Measurements from ENCODE around the gene LAMA2.

LAMA2 gene, protein sequence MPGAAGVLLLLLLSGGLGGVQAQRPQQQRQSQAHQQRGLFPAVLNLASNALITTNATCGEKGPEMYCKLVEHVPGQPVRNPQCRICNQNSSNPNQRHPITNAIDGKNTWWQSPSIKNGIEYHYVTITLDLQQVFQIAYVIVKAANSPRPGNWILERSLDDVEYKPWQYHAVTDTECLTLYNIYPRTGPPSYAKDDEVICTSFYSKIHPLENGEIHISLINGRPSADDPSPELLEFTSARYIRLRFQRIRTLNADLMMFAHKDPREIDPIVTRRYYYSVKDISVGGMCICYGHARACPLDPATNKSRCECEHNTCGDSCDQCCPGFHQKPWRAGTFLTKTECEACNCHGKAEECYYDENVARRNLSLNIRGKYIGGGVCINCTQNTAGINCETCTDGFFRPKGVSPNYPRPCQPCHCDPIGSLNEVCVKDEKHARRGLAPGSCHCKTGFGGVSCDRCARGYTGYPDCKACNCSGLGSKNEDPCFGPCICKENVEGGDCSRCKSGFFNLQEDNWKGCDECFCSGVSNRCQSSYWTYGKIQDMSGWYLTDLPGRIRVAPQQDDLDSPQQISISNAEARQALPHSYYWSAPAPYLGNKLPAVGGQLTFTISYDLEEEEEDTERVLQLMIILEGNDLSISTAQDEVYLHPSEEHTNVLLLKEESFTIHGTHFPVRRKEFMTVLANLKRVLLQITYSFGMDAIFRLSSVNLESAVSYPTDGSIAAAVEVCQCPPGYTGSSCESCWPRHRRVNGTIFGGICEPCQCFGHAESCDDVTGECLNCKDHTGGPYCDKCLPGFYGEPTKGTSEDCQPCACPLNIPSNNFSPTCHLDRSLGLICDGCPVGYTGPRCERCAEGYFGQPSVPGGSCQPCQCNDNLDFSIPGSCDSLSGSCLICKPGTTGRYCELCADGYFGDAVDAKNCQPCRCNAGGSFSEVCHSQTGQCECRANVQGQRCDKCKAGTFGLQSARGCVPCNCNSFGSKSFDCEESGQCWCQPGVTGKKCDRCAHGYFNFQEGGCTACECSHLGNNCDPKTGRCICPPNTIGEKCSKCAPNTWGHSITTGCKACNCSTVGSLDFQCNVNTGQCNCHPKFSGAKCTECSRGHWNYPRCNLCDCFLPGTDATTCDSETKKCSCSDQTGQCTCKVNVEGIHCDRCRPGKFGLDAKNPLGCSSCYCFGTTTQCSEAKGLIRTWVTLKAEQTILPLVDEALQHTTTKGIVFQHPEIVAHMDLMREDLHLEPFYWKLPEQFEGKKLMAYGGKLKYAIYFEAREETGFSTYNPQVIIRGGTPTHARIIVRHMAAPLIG (N-terminal part only)

GRCh38 chr6:128882991-128883611, at the start of gene LAMA2:
Gene LAMA2, plus strand, starts transcription at chr6:128883138. Its CDS starts 108 bp downstream, at chr6:128883246.
- DNase-seq, result peak; percentile 57 to 91 (median 78)
- intact Hi-C loops (cut with DNase I), result no loop called here

DNA sequence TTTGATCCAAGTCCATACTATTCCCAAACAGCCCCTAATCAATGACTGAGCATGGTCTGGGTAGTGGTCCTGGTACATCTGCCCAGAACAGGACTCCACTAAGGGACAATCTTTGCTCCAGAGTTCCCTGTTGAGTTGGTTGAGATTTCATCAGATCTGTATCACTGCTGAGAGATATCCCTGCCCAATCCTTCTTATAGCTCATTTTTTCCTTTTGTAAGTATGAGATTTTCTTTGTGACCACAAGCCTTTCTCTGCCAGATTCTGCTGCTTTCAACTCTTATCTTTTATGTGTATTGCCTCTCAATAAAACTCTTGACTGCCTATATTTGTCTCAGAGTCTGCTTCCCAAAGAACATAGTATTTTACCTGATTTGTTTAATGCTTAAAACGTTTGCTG, 46.2 kb upstream of the LAMA2 start:
- no peak for DNase-seq
- intact Hi-C loops (cut with DNase I), result no loop called here

DNA sequence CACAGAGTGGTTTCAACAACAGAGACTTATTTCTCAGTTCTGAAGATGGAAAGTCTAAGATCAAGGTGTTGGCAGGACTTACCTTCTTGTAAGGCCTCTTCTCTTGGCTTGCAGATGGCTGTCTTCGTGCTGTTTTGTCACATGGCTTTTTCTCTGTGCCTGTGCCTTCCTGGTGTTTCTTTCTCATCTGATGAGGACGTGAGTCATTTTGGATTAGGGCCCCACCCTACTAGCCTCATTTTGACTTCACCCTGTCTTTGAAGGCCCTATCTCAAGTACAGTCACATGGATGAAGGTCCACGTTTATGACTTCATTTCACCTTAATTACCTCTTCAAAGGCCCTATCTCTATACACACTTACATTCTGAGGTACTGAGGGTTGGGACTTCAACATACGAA, 41.4 kb upstream of the LAMA2 start:
- intact Hi-C loops (cut with DNase I), result no loop called here
- DNase-seq, result no peak

GRCh38 chr6:128844598-128844997, 38.3 kb upstream of the LAMA2 start:
- no peak for DNase-seq
- intact Hi-C loops (cut with DNase I), result no loop called here

DNA sequence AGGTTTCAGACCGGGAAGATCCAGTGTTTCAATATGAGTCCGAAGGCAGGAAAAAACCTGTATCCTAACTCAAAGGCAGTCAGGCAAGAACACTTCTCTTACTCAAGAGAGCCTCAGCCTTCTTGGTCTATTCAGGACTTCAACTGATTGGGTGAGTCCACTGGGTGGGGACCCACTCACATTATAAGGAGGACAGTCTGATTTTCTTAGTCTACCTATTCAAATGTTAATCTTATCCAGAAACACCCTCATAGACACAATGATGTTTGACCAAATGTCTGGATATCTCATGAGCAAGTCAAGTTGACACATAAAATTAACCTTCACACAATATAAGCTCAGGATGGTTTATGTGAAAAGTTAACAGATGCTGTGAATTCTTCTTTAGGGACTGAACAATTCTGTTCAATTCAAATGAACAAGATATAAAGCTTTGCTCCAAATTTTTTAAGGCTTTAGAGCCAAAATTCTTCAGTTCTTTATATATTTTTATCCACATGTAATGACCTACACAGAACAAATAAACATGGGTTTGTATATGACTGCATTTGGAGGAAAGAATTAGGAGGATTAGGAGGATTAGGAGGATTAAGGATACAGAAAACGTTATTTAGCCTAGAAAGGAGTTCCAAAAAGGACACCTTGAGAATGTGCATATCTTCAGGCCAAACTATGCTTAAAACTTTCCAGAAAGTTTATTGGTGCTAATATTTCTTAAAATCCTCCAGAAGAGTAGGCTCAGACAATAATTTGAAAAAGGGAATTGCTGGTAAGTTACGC, 35.3 kb upstream of the LAMA2 start:
- intact Hi-C loops (cut with DNase I), result no loop called here
- no peak for DNase-seq

DNA sequence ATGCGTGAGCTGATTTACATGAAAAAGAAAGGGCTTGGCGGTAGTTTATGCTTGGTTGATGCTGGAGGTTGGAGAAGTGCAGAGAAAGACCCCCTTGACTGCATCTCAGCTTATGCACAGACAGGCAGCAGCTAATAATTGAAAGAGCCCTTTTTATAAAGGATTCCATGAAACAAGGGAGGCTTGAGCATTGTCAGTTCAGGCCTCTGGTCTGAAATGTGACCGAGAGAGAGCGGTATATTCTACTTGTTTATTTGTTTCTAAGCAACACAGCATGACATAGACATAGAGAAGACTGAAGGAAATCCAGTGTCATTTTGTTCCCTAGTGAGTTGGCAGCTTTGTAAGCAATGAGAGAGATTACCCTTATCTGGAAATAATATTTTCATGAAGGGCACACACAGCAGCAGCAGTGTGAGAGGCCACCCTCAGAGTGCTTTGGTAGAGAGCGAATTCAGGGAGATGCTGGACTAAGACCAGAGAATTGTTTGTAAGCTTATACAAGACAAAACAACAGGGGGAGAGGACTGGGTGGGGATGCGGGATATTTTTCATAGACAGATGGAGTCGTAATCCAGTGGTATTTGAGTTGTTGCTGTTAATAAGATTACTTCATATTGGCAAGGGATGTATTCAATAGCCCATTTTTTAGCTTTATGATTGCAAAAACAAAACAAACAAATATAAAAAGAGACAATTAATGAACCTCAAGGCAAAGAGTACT, 34.6 kb upstream of the LAMA2 start:
- DNase-seq, result peak in 2 of 42 donors; percentile 3 to 20
- intact Hi-C loops (cut with DNase I), result no loop called here

DNA sequence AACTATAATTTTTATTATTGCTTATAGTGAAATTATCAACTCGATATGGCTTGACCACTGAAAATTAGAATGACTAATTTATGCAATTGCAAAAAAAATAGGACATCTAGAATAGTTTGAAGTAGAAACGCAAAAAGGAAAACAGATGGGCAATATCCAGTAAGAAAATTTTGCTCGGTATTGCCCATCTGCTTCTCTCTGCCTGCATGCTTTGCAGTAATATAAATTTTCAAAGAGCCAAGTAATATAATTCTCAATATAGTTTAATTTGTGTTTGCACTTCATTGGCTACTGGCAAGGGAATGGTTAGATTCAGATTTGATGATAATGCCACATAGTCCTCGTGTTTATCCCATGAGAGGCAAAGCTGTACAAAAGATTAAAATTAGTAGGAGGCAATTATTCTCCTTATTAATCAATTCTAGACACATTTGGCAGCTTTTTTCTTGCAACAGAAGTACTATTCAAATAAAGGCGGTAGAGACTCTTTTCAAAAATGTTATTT, 27.3 kb upstream of the LAMA2 start:
- intact Hi-C loops (cut with DNase I), result no loop called here
- no peak for DNase-seq

DNA sequence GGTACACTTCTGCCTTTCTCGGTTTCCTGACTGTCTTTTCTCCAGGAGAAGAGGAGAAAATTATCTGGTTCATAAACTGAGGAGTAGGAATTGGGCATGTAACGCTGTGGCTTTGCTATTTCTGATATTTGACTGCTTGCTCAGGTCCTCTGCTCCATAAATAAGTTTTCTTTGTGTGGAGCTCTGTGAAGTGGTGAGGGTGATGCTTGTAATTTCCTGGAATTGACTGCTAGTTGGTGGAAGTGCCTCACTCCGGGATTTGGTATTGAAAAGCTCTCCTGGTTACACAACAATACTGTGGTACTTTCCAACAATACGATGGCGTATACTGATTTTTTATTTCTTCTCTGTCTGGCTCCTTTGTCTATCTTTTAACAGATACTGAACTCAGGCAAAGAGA, 25.1 kb upstream of the LAMA2 start:
- DNase-seq, result no peak
- intact Hi-C loops (cut with DNase I), result no loop called here

GRCh38 chr6:128860782-128861181, 22.2 kb upstream of the LAMA2 start:
- intact Hi-C loops (cut with DNase I), result no loop called here
- no peak for DNase-seq

- intact Hi-C loops (cut with DNase I), result no loop called here
- DNase-seq, result no peak
Measured at GRCh38 chr6:128863983-128864382, 19.0 kb upstream of the LAMA2 start.

GRCh38 chr6:128870746-128871145, 12.2 kb upstream of the LAMA2 start:
- DNase-seq, result no peak

GRCh38 chr6:128874863-128875262, 8.1 kb upstream of the LAMA2 start:
- intact Hi-C loops (cut with DNase I), result no loop called here
- no peak for DNase-seq

More at GRCh38 chr6:128870746-128871145, 12.2 kb upstream of the LAMA2 start:
- intact Hi-C loops (cut with DNase I), result no loop called here

- intact Hi-C loops (cut with DNase I), result no loop called here
- peak in 5 of 42 donors; percentile 1 to 47 (median 2) for DNase-seq
Measured at GRCh38 chr6:128882560-128882959, 378 bp upstream of the LAMA2 start.

DNA sequence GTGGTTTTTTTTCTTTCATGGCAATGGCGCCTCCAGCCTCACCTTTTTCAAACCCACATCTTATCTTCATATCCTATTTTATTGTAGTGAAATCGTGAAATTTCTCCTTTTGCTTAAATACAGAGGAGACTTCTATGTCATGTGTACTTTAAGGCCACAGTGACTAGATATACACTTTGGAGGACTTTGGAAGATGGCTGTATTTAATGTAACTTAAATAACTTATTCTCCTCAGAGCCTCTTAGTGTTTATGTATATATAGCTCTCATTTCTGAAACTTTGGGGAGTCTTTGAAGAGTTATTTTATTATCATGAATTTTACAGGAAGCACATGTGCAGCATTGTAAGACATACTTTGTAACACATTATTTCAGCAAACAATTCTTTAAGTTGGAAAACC, 968 bp downstream of the LAMA2 start:
- DNase-seq, result no peak
- intact Hi-C loops (cut with DNase I), result no loop called here

- intact Hi-C loops (cut with DNase I), result no loop called here
- no peak for DNase-seq
Measured at GRCh38 chr6:128885381-128885780, 2.4 kb downstream of the LAMA2 start.

DNA sequence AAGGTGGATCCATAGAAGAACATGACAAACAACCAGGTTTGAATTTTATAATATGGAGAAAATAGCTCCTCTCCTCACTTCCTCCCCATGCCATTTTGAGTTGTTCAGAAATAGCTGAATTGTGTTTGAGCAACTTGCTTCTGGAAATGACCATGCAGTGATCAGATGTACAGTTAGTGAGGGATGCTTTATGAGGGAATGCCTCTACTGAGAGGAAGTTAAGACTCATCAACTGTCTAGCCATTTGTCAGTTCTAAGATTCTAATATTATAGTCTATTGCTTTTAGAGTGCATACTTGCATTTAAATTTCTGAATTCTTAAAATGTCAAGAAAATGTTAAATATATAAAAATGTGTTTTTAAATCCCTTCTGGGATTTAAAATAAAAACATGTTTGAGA, 3.8 kb downstream of the LAMA2 start:
- DNase-seq, result no peak
- intact Hi-C loops (cut with DNase I), result no loop called here

GRCh38 chr6:128888444-128889175, 5.7 kb downstream of the LAMA2 start:
- intact Hi-C loops (cut with DNase I), result no loop called here

More at GRCh38 chr6:128888444-128889175, 5.7 kb downstream of the LAMA2 start:
- DNase-seq, result no peak
